Tibial nerve (tissue), 3 donors: ENCODE data around the gene TMA7.

Source experiments
- CTCF ChIP-seq, 5 experiments: fragments of 200-600 bp in 3 of 5; fragments of 450-650 bp in 2 of 5; sonication (generic) in 3 of 5; IDR thresholded peaks; one replicate each; pipeline ENCODE4 v1.5.1; 2016 to 2019; ENCODE audit warnings: antibody characterized with exemption in 5 of 5, mild to moderate bottlenecking in 3 of 5, moderate library complexity in 2 of 5
- POLR2A ChIP-seq, 2 donors: fragments of 450-650 bp; IDR thresholded peaks; one replicate each; pipeline ENCODE4 v1.6.1; 2017; ENCODE audit warnings: antibody characterized with exemption in 2 of 2, mild to moderate bottlenecking in 2 of 2, moderate library complexity in 2 of 2

GRCh38 chr3:48418140-48418539 lies 21.9 kb upstream of the TMA7 start:
- no peak for TF ChIP-seq CTCF (IDR thresholded peaks at IDR 0.05)
- TF ChIP-seq POLR2A (IDR thresholded peaks at IDR 0.05), result no peak
